ENCODE measurements around the gene RPL7A. TPM values are rescaled to one million over a fixed set of nuclear protein-coding genes. Genes with fewer than 3 reads are reported as not detected.
A peak's percentile ranks its signal among the peaks of the same experiment; 100 is the strongest.

Gene RPL7A
- total and polyA plus RNA-seq, 2 of the 13 experiments (the other 11 are each of a cell fraction or from before 2014, with no cell fraction given): 2,401 to 2,938 TPM

DNA sequence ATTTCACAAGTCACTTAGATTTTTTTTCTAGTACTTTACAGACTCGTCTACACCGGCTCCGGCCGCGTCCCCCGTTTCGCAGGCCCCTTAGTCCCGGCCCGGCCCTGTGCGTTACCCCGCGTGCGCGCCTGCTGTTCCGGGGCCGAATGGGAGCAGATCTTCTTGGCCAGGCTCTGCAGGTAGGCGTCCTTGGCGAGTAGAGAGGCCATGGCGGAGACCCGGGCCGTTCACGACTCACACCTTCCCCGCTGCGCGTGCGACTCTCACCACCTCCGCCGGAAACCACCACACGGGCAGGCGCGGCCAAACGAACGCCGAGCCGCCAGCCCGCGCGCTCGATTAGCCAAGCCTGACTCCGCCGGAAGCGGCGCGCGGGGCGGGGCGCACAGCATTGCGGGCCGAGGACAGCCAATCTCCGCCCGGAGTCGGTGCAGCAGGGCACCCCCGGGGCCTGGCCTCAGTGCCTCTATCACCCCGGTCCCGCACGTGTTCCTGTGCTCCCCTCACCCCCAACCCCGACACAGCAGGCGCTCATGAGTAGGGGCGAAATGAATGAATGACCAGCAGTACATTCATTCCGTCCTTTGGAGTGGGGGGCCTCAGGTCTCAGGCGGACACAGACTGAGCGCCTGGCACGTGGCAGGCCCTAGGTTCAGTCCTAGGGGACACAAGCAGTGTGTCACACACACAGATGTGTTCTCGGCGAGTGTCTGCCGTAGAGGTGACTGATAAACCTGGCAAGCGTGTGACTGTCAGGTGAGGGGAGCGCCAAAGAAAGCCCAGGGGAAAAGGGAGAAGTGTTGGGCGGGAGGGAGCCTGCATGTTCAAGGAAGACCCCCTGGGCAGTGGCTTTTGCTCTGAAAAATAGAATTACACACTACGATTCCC, 11.8 kb upstream of the RPL7A start, which contains the start of gene SURF6 (continued):
- TF ChIP-seq PREB (CRISPR knock-in tag; IDR thresholded peaks at IDR 0.05) (no peak), MEIS1 (CRISPR knock-in tag; IDR thresholded peaks at IDR 0.05; ENCODE audit: borderline replicate concordance) (0 out of 2 replicates have a peak, but pooled peaks have one; percentile 37), ARNT2 (CRISPR knock-in tag; IDR thresholded peaks at IDR 0.05; ENCODE audit: low read depth) (peak; percentile 96), CREM (IDR thresholded peaks at IDR 0.05) (peak; percentile 47; the same call in 1 of the 2 replicates), CREM (CRISPR knock-in tag; IDR thresholded peaks at IDR 0.05) (no peak), ARID2 (CRISPR knock-in tag; IDR thresholded peaks at IDR 0.05; ENCODE audit: borderline replicate concordance) (no peak), HDAC6 (IDR thresholded peaks at IDR 0.05; ENCODE audit: low read depth, low read length) (no peak), ZHX1 (CRISPR knock-in tag; IDR thresholded peaks at IDR 0.05; ENCODE audit: low read depth) (0 out of 2 replicates have a peak, but pooled peaks have one; percentile 34), ETV6 (CRISPR knock-in tag; conservative IDR thresholded peaks at IDR 0.05) (peak; percentile 93), SMYD3 (CRISPR knock-in tag; IDR thresholded peaks at IDR 0.05) (peak; percentile 25; the same call in 1 of the 2 replicates), GATAD2A (CRISPR knock-in tag; IDR thresholded peaks at IDR 0.05) (peak; percentile 45), ZNF775 (CRISPR knock-in tag; IDR thresholded peaks at IDR 0.05; ENCODE audit: borderline replicate concordance) (no peak), ZNF619 (CRISPR knock-in tag; IDR thresholded peaks at IDR 0.05) (peak; percentile 69; the same call in 1 of the 2 replicates), ZNF275 (CRISPR knock-in tag; IDR thresholded peaks at IDR 0.05; ENCODE audit: borderline replicate concordance) (peak; percentile 48; the same call in 1 of the 2 replicates)
- TF ChIP-seq, protein P1, sequence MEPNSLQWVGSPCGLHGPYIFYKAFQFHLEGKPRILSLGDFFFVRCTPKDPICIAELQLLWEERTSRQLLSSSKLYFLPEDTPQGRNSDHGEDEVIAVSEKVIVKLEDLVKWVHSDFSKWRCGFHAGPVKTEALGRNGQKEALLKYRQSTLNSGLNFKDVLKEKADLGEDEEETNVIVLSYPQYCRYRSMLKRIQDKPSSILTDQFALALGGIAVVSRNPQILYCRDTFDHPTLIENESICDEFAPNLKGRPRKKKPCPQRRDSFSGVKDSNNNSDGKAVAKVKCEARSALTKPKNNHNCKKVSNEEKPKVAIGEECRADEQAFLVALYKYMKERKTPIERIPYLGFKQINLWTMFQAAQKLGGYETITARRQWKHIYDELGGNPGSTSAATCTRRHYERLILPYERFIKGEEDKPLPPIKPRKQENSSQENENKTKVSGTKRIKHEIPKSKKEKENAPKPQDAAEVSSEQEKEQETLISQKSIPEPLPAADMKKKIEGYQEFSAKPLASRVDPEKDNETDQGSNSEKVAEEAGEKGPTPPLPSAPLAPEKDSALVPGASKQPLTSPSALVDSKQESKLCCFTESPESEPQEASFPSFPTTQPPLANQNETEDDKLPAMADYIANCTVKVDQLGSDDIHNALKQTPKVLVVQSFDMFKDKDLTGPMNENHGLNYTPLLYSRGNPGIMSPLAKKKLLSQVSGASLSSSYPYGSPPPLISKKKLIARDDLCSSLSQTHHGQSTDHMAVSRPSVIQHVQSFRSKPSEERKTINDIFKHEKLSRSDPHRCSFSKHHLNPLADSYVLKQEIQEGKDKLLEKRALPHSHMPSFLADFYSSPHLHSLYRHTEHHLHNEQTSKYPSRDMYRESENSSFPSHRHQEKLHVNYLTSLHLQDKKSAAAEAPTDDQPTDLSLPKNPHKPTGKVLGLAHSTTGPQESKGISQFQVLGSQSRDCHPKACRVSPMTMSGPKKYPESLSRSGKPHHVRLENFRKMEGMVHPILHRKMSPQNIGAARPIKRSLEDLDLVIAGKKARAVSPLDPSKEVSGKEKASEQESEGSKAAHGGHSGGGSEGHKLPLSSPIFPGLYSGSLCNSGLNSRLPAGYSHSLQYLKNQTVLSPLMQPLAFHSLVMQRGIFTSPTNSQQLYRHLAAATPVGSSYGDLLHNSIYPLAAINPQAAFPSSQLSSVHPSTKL (CRISPR knock-in tag; IDR thresholded peaks at IDR 0.05): peak; percentile 67
- TF ChIP-seq, protein P2, sequence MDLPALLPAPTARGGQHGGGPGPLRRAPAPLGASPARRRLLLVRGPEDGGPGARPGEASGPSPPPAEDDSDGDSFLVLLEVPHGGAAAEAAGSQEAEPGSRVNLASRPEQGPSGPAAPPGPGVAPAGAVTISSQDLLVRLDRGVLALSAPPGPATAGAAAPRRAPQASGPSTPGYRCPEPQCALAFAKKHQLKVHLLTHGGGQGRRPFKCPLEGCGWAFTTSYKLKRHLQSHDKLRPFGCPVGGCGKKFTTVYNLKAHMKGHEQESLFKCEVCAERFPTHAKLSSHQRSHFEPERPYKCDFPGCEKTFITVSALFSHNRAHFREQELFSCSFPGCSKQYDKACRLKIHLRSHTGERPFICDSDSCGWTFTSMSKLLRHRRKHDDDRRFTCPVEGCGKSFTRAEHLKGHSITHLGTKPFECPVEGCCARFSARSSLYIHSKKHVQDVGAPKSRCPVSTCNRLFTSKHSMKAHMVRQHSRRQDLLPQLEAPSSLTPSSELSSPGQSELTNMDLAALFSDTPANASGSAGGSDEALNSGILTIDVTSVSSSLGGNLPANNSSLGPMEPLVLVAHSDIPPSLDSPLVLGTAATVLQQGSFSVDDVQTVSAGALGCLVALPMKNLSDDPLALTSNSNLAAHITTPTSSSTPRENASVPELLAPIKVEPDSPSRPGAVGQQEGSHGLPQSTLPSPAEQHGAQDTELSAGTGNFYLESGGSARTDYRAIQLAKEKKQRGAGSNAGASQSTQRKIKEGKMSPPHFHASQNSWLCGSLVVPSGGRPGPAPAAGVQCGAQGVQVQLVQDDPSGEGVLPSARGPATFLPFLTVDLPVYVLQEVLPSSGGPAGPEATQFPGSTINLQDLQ (CRISPR knock-in tag; IDR thresholded peaks at IDR 0.05): peak; percentile 66; the same call in 1 of the 2 replicates

All from HepG2 (cell line).